KG1 (cell line): ENCODE measurements around the gene TMX2.
"Not testable (repeated sequence)": the region's sequence is repeated elsewhere in the genome, so short reads cannot be mapped to it uniquely, and the experiment has no call there.

Source experiments
- DNase-seq: peaks from one replicate; lab custom pipeline; 2025; lab: John Stamatoyannopoulos, UW

Gene TMX2

GRCh38 chr11:57712256-57713150 lies at the start of gene TMX2:
Gene TMX2, plus strand, starts transcription at chr11:57712593. Its CDS starts 26 bp downstream, at chr11:57712619.
- peak; percentile 100 for DNase-seq

GRCh38 chr11:57662893-57663292 lies 49.5 kb upstream of the TMX2 start:
- DNase-seq: no peak

GRCh38 chr11:57663975-57664374 lies 48.4 kb upstream of the TMX2 start:
- no peak for DNase-seq

GRCh38 chr11:57667117-57667735 lies 45.2 kb upstream of the TMX2 start:
- peak; percentile 100 for DNase-seq

GRCh38 chr11:57667736-57668433 lies 44.5 kb upstream of the TMX2 start, which contains the start of gene ZDHHC5:
Gene ZDHHC5, plus strand, starts transcription at chr11:57668114. Its CDS starts 4,977 bp downstream, at chr11:57673091.
- peak; percentile 100 for DNase-seq

- DNase-seq: peak; percentile 39
These were observed 44.0 kb upstream of the TMX2 start for GRCh38 chr11:57668434-57668782.

GRCh38 chr11:57674251-57674650 lies 38.1 kb upstream of the TMX2 start:
- DNase-seq: no peak

- DNase-seq: no peak
These were observed 37.0 kb upstream of the TMX2 start for GRCh38 chr11:57675176-57675941.

GRCh38 chr11:57679396-57679795 lies 33.0 kb upstream of the TMX2 start:
- no peak for DNase-seq

GRCh38 chr11:57680552-57680874 lies 31.9 kb upstream of the TMX2 start:
- no peak for DNase-seq

GRCh38 chr11:57681168-57681567 lies 31.2 kb upstream of the TMX2 start:
- DNase-seq: no peak

- DNase-seq: not testable (repeated sequence)
These were observed 21.9 kb upstream of the TMX2 start for GRCh38 chr11:57690474-57690873.

GRCh38 chr11:57698843-57699365 lies 13.5 kb upstream of the TMX2 start:
- DNase-seq: no peak

- DNase-seq: no peak
These were observed 12.6 kb upstream of the TMX2 start for GRCh38 chr11:57699813-57700212.

GRCh38 chr11:57700425-57700824 lies 12.0 kb upstream of the TMX2 start:
- no peak for DNase-seq

- DNase-seq: no peak
These were observed 9.1 kb upstream of the TMX2 start for GRCh38 chr11:57703341-57703740.

- no peak for DNase-seq
These were observed 7.5 kb upstream of the TMX2 start for GRCh38 chr11:57704932-57705331.

- not testable (repeated sequence) for DNase-seq
These were observed 7.0 kb upstream of the TMX2 start for GRCh38 chr11:57705432-57705831.

- DNase-seq: no peak
These were observed 2.5 kb upstream of the TMX2 start for GRCh38 chr11:57709802-57710367.

- peak; percentile 63 for DNase-seq
These were observed 758 bp upstream of the TMX2 start, which contains the start of gene MED19 for GRCh38 chr11:57711414-57712255. Gene MED19, minus strand, starts transcription at chr11:57712215. Its CDS starts 36 bp downstream, at chr11:57712179.
